Lung (tissue), 12 donors: ENCODE results near the gene DCDC2. TPM values are rescaled to one million over a fixed set of nuclear protein-coding genes. Genes with fewer than 3 reads are reported as not detected.

ENCODE experiments used
- ATAC-seq: fragments of 200-7000 bp; cut with Tn5 transposase; one replicate; pipeline ENCODE4 v1.9.1; 2020; ENCODE audit warnings: moderate number of reproducible peaks; ENCODE audit not compliant: insufficient read depth, low FRiP score
- DNase-seq, 3 donors: peaks; one replicate each; pipeline ENCODE4 v3.0.0-alpha.2; 2013 to 2017
- H3K27ac ChIP-seq, 2 donors: one replicate each; pipeline ENCODE4 v1.5.1; 2013; ENCODE audit warnings: mild to moderate bottlenecking in 2 of 2, moderate library complexity in 2 of 2, control low read depth in 1 of 2, inconsistent platforms in 1 of 2, low read depth in 1 of 2, low read length in 1 of 2
- H3K27me3 ChIP-seq, 3 donors: one replicate each; pipeline ENCODE4 v1.5.1; 2013; ENCODE audit warnings: low read length in 2 of 3; ENCODE audit not compliant: control insufficient read depth in 3 of 3, insufficient read depth in 3 of 3
- H3K36me3 ChIP-seq, 4 donors: one replicate each; pipeline ENCODE4 v1.5.1; 2013; ENCODE audit warnings: low read length in 4 of 4, mild to moderate bottlenecking in 1 of 4, moderate library complexity in 1 of 4; ENCODE audit not compliant: control insufficient read depth in 4 of 4, insufficient read depth in 4 of 4
- H3K4me1 ChIP-seq, 5 donors: one replicate each; pipeline ENCODE4 v1.5.1; 2013; ENCODE audit warnings: low read length in 5 of 5, mild to moderate bottlenecking in 2 of 5, moderate library complexity in 1 of 5; ENCODE audit not compliant: control insufficient read depth in 5 of 5, insufficient read depth in 5 of 5
- H3K4me3 ChIP-seq: one replicate; pipeline ENCODE4 v1.5.1; 2013; ENCODE audit warnings: mild to moderate bottlenecking, control low read depth, moderate library complexity
- H3K9ac ChIP-seq, 2 donors: one replicate each; pipeline ENCODE4 v1.5.1; 2013; ENCODE audit warnings: low read length in 2 of 2, control low read depth in 1 of 2; ENCODE audit not compliant: insufficient read depth in 1 of 2
- H3K9me3 ChIP-seq, 4 donors: one replicate each; pipeline ENCODE4 v1.5.1; 2013; ENCODE audit warnings: low read length in 3 of 4, mild to moderate bottlenecking in 1 of 4, moderate library complexity in 1 of 4; ENCODE audit not compliant: control insufficient read depth in 4 of 4, insufficient read depth in 3 of 4
- CTCF ChIP-seq: IDR thresholded peaks from 2 replicates; pipeline ENCODE4 v1.5.1; 2012; ENCODE audit warnings: mild to moderate bottlenecking; ENCODE audit errors: control extremely low read depth, extremely low read depth
- WGBS, 2 donors: extraction: QIAGEN DNeasy Blood & Tissue Kit; methylation state at CpG; one replicate each; pipeline ENCODE4 v1.1.7; 2013; 5-methylcytosine and 5-hydroxymethylcytosine counted together
- polyA plus RNA-seq, 2 donors: library from polyadenylated mRNA; stranded (reverse); fragments of 200-250 nt; gene quantifications; one replicate each; pipeline ENCODE4 v1.2.1, GENCODE V29; 2013
- total RNA-seq, 2 donors: library from RNA; depleted of rRNA in 1 of 2; stranded (reverse); fragments of >200 nt in 1 of 2; gene quantifications; one replicate each; pipeline ENCODE4 v1.2.1, GENCODE V29; 2014 to 2021
- donor health status: control.
- donor health status: control.
- donor health status: Bipolar disorder and iron deficiency.
- donor health status: healthy.
- donor health status: DM: yes; HTN: yes; CAD: no.

The DCDC2 gene
- total and polyA plus RNA-seq, 4 donors: 2.3 to 14.2 (median 6.2) TPM

DNA sequence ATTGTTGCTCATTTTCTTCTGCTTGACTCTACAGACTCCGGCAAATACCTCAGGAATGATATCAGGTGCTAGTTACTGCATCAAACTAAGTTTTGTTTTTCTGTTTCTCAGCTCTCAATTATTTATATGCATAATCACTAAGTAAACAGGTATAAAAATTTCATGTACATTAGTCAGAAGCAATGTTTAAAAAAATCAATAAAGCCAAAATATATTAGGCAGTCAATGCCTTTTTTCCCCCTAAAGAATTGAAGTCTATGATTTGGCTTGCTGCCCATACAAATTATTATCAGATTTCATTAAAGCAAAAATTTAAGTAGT, 24.3 kb upstream of the DCDC2 start:
- no peak for TF ChIP-seq CTCF
- H3K4me3 ChIP-seq: no peak overlapping the region
- H3K4me1 ChIP-seq: no peaks in the 10 kb centered on the region
- ATAC-seq (no peak), DNase-seq (no peak)
- no peak overlapping the region for H3K27ac ChIP-seq
- H3K9me3 ChIP-seq: no peaks in the 10 kb centered on the region
- H3K27me3 ChIP-seq: no peaks in the 10 kb centered on the region
- H3K36me3 ChIP-seq: no peaks in the 10 kb centered on the region
- WGBS, 2 donors: 90 to 100% methylated on average over 1 of the region's 1 CpG
- H3K9ac ChIP-seq: no peak overlapping the region

- no peak overlapping the region for H3K27ac ChIP-seq
- DNase-seq: no peak
- 97% methylated on average over 4 of the region's 4 CpGs for WGBS, 2 donors
- no peak overlapping the region for H3K4me3 ChIP-seq
- H3K4me1 ChIP-seq: no peaks in the 10 kb centered on the region
- no peaks in the 10 kb centered on the region for H3K36me3 ChIP-seq
- no peaks in the 10 kb centered on the region for H3K27me3 ChIP-seq
- ATAC-seq: no peak
- TF ChIP-seq CTCF: no peak
- no peak overlapping the region for H3K9ac ChIP-seq
- H3K9me3 ChIP-seq: no peaks in the 10 kb centered on the region
Measured at GRCh38 chr6:24381476-24382219, 23.8 kb upstream of the DCDC2 start.

DNA sequence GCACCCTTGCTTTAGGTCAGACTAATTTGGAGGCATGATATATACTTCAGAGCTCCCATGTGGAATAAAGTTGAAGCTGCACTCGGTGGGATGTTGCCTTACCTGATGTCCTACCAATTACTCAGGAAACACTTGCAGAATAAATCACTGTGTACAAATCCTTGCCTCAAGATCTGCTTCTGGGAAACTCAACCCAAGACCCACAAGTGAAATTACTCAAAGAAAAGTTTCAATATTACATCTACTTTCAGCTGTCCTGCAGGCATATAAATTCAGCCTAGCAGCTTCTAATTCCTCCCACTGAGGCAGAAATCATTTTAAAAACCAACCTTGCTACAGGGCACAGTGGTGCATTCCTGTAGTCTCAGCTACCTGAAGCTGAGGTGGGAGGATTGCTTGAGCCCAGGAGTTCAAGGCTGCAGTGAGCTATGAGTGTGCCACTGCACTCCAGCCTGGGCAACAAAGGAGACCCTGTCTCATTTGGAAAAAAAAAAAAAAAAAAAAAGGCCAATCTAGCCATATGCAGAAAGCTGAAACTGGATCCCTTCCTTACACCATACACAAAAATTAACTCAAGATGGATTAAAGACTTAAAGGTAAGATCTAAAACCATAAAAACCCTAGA, 20.7 kb upstream of the DCDC2 start:
- DNase-seq: no peak
- no peak overlapping the region for H3K9ac ChIP-seq
- TF ChIP-seq CTCF: no peak
- no peak overlapping the region for H3K27ac ChIP-seq
- no peak for ATAC-seq
- H3K4me3 ChIP-seq: no peak overlapping the region
- H3K9me3 ChIP-seq: no peaks in the 10 kb centered on the region
- 73 to 96% methylated on average over 1 of the region's 1 CpG for WGBS, 2 donors
- H3K36me3 ChIP-seq: no peaks in the 10 kb centered on the region
- no peaks in the 10 kb centered on the region for H3K4me1 ChIP-seq
- no peaks in the 10 kb centered on the region for H3K27me3 ChIP-seq
